Measurements from ENCODE around the gene MPPED1. TPM values are rescaled to one million over a fixed set of nuclear protein-coding genes. Genes with fewer than 3 reads are reported as not detected.

The MPPED1 gene
- total RNA-seq, 1 experiment from 2014 or later: not detected

DNA sequence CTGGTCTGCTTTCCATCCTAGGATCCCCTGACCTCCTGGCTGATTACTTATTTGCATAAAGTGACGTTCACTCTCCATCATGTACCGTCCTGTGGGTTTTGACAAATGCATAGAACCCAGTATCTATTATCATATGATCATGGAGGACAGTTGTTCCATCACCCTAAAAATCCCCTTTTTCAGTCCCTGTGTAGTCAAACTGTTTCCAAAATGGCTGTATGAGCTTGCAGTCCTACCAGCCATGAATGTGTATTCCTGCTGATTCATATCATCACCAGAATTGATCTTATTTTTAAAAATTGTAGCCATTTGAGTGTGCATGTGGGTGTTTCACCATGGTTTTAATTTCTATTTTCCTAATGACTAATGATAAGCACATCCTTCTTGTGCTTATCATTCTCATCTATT is 108.8 kb downstream of the MPPED1 start:
- TF ChIP-seq CTCF (IDR thresholded peaks at IDR 0.05; ENCODE audit: unreplicated experiment): no peak
- H3K4me1 Mint-ChIP-seq (ENCODE audit: insufficient read depth, unreplicated experiment): no peaks in the 10 kb centered on the region
- no peak overlapping the region for H3K27ac Mint-ChIP-seq (ENCODE audit: low read depth, unreplicated experiment)
- H3K36me3 Mint-ChIP-seq (ENCODE audit: insufficient read depth, unreplicated experiment): peaks cover 5% of the 10 kb centered on the region
- H3K9me3 Mint-ChIP-seq (ENCODE audit: unreplicated experiment): no peaks in the 10 kb centered on the region
- ChIA-PET POLR2A (no interaction called here), CTCF (no interaction called here)
- no TSS peak for BruUV-seq (replicated peaks)
- intact Hi-C loops (cut with micrococcal nuclease): no loop called here
- H3K4me3 Mint-ChIP-seq (ENCODE audit: unreplicated experiment): no peak overlapping the region
- no peak for DNase-seq (ENCODE audit: unreplicated experiment)
- H3K27me3 Mint-ChIP-seq (ENCODE audit: insufficient read depth, unreplicated experiment): peaks cover 26% of the 10 kb centered on the region

DNA sequence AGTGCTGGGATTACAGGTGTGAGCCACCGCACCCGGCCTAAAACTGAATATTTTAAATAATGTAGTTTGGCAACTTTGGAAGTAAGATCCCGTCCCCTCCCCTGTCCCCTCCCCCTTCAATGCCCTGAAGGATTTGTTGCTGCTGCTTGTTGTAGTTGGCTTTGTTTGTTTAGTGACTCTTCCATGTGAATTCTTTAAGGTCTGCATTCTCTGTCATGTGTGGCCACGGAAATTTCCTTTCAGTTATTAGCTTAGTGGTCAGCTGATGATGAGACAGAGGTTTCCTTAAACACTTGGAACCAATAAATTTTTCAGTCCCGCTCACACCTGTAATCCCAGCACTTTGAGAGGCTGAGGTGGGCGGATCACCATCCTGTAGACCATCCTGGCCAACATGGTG is 109.9 kb downstream of the MPPED1 start:
- intact Hi-C loops (cut with micrococcal nuclease): no loop called here
- BruUV-seq (replicated peaks): no TSS peak
- Mint-ChIP-seq H3K4me1 (ENCODE audit: insufficient read depth, unreplicated experiment) (no peaks in the 10 kb centered on the region), H3K36me3 (ENCODE audit: insufficient read depth, unreplicated experiment) (peaks cover 5% of the 10 kb centered on the region), H3K4me3 (ENCODE audit: unreplicated experiment) (no peak overlapping the region), H3K27me3 (ENCODE audit: insufficient read depth, unreplicated experiment) (peaks cover 26% of the 10 kb centered on the region), H3K9me3 (ENCODE audit: unreplicated experiment) (no peaks in the 10 kb centered on the region), H3K27ac (ENCODE audit: low read depth, unreplicated experiment) (no peak overlapping the region)
- ChIA-PET CTCF (interaction anchor here (0.6 to 1.2 kb wide), 2 partner anchors 12 to 502 kb away, joined by 5 to 8 read pairs; no protein-coding TSS in a partner anchor), POLR2A (interaction anchor here (0.7 kb wide), 1 partner anchor 10 kb away, joined by 3 read pairs; no protein-coding TSS in a partner anchor)
- DNase-seq (ENCODE audit: unreplicated experiment): peak; percentile 30
- TF ChIP-seq CTCF (IDR thresholded peaks at IDR 0.05; ENCODE audit: unreplicated experiment): no peak

DNA sequence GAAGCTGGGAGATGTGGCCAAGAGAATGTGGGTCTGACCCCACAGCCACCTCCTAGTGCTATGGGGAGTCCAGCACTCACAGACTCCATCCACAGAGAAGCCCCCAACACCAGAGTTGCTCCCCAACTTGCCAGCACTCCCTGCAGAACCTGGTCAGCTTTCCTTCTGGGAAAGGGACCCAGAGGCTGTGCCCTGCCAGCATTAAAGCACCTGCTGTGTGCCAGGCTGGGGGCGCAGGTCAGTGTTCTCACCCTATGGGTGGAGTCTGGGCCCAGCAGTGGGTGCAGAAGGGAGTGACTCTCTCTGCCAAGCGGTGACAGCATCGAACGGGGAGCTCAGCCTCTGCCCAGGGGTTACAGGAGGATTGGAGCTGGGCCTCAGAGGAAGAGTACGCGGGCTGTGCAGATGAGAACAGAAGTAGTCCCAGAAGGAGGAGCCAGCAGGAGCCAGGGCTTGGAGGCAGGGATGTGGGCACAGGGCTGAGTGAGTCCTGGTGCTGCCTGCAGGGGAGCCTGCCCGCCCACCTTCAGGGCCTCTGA is 114.4 kb downstream of the MPPED1 start:
- no peak overlapping the region for H3K27ac Mint-ChIP-seq (ENCODE audit: low read depth, unreplicated experiment)
- CTCF ChIA-PET: interaction anchor here (0.6 kb wide), 1 partner anchor 9 kb away, joined by 3 read pairs; no protein-coding TSS in a partner anchor
- H3K36me3 Mint-ChIP-seq (ENCODE audit: insufficient read depth, unreplicated experiment): no peaks in the 10 kb centered on the region
- no peaks in the 10 kb centered on the region for H3K4me1 Mint-ChIP-seq (ENCODE audit: insufficient read depth, unreplicated experiment)
- POLR2A ChIA-PET: no interaction called here
- no peak overlapping the region for H3K4me3 Mint-ChIP-seq (ENCODE audit: unreplicated experiment)
- no peak for TF ChIP-seq CTCF (IDR thresholded peaks at IDR 0.05; ENCODE audit: unreplicated experiment)
- DNase-seq (ENCODE audit: unreplicated experiment): no peak
- intact Hi-C loops (cut with micrococcal nuclease): no loop called here
- no peaks in the 10 kb centered on the region for H3K9me3 Mint-ChIP-seq (ENCODE audit: unreplicated experiment)
- H3K27me3 Mint-ChIP-seq (ENCODE audit: insufficient read depth, unreplicated experiment): no peaks in the 10 kb centered on the region
- no TSS peak for BruUV-seq (replicated peaks)

DNA sequence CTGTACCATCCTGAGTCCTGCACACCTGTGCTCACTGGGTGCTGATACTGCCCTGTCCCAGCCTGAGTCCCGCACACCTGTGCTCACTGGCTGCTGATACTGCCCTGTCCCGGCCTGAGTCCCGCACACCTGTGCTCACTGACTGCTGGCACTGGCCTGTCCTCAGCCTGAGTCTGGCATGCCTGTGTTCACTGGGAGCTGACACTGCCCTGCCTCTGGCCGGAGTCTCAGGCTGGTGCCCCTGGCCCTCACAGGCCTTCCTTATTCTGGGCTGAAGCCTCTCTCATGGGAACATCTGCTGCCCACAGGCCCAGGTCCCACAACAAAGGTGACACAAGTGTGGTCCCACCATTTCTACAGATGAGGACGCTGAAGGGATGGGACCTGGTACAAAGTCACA is 115.1 kb downstream of the MPPED1 start:
- ChIA-PET CTCF (no interaction called here), POLR2A (no interaction called here)
- no peak for TF ChIP-seq CTCF (IDR thresholded peaks at IDR 0.05; ENCODE audit: unreplicated experiment)
- Mint-ChIP-seq H3K9me3 (ENCODE audit: unreplicated experiment) (no peaks in the 10 kb centered on the region), H3K4me1 (ENCODE audit: insufficient read depth, unreplicated experiment) (no peaks in the 10 kb centered on the region), H3K36me3 (ENCODE audit: insufficient read depth, unreplicated experiment) (no peaks in the 10 kb centered on the region), H3K27ac (ENCODE audit: low read depth, unreplicated experiment) (no peak overlapping the region), H3K27me3 (ENCODE audit: insufficient read depth, unreplicated experiment) (no peaks in the 10 kb centered on the region), H3K4me3 (ENCODE audit: unreplicated experiment) (no peak overlapping the region)
- no TSS peak for BruUV-seq (replicated peaks)
- intact Hi-C loops (cut with micrococcal nuclease): no loop called here
- DNase-seq (ENCODE audit: unreplicated experiment): no peak

Data from MCF 10A (cell line).